ENCODE results near the gene BTF3L4.

DNA sequence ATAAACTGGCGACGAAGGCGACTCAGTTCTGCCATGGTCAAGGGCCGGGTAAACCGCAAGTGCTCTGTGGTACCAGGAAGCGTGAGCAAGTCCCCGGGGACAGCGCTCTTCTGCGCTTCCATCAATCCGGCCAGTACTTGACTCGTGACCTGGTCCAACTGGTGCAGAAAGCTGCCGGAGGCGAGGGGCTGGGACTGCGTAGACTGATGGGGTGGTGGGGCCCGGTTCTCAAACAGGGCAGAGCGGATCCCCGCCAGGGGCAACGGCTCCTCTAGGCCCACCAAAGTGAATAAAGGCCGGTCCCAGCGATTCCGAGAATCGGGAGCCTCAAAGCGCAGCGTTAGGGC, 23.3 kb upstream of the BTF3L4 start:
- TF ChIP-seq GABPA (IDR thresholded peaks at IDR 0.05; ENCODE audit: low read depth), result no peak
- TF ChIP-seq, protein P1, sequence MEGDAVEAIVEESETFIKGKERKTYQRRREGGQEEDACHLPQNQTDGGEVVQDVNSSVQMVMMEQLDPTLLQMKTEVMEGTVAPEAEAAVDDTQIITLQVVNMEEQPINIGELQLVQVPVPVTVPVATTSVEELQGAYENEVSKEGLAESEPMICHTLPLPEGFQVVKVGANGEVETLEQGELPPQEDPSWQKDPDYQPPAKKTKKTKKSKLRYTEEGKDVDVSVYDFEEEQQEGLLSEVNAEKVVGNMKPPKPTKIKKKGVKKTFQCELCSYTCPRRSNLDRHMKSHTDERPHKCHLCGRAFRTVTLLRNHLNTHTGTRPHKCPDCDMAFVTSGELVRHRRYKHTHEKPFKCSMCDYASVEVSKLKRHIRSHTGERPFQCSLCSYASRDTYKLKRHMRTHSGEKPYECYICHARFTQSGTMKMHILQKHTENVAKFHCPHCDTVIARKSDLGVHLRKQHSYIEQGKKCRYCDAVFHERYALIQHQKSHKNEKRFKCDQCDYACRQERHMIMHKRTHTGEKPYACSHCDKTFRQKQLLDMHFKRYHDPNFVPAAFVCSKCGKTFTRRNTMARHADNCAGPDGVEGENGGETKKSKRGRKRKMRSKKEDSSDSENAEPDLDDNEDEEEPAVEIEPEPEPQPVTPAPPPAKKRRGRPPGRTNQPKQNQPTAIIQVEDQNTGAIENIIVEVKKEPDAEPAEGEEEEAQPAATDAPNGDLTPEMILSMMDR (IDR thresholded peaks at IDR 0.05; ENCODE audit: insufficient read depth, low read length), result no peak
- TF ChIP-seq, protein P2, sequence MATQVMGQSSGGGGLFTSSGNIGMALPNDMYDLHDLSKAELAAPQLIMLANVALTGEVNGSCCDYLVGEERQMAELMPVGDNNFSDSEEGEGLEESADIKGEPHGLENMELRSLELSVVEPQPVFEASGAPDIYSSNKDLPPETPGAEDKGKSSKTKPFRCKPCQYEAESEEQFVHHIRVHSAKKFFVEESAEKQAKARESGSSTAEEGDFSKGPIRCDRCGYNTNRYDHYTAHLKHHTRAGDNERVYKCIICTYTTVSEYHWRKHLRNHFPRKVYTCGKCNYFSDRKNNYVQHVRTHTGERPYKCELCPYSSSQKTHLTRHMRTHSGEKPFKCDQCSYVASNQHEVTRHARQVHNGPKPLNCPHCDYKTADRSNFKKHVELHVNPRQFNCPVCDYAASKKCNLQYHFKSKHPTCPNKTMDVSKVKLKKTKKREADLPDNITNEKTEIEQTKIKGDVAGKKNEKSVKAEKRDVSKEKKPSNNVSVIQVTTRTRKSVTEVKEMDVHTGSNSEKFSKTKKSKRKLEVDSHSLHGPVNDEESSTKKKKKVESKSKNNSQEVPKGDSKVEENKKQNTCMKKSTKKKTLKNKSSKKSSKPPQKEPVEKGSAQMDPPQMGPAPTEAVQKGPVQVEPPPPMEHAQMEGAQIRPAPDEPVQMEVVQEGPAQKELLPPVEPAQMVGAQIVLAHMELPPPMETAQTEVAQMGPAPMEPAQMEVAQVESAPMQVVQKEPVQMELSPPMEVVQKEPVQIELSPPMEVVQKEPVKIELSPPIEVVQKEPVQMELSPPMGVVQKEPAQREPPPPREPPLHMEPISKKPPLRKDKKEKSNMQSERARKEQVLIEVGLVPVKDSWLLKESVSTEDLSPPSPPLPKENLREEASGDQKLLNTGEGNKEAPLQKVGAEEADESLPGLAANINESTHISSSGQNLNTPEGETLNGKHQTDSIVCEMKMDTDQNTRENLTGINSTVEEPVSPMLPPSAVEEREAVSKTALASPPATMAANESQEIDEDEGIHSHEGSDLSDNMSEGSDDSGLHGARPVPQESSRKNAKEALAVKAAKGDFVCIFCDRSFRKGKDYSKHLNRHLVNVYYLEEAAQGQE (IDR thresholded peaks at IDR 0.05; ENCODE audit: insufficient replicate concordance, low read depth), result no peak
- no peak for TF ChIP-seq POLR2AphosphoS5 (IDR thresholded peaks at IDR 0.05; ENCODE audit: low read depth)

All from HL-60 (cell line).